Glutamatergic neuron (in vitro differentiated cells): ENCODE results near the gene DPP3. TPM values are rescaled to one million over a fixed set of nuclear protein-coding genes. Genes with fewer than 3 reads are reported as not detected.

Experiments used
- DNase-seq: peaks from one replicate; pipeline ENCODE4 v3.0.0; 2022
- H3K27ac Mint-ChIP-seq: one replicate; pipeline ENCODE4 v1.8.0; 2020; ENCODE audit warnings: mild to moderate bottlenecking, mixed read lengths, inconsistent platforms; ENCODE audit not compliant: unreplicated experiment
- H3K27me3 Mint-ChIP-seq: one replicate; pipeline ENCODE4 v1.8.0; 2020; ENCODE audit warnings: mild to moderate bottlenecking, moderate library complexity, mixed read lengths, inconsistent platforms; ENCODE audit not compliant: unreplicated experiment
- H3K36me3 Mint-ChIP-seq: one replicate; pipeline ENCODE4 v1.8.0; 2020; ENCODE audit warnings: mild to moderate bottlenecking, mixed read lengths, inconsistent platforms; ENCODE audit not compliant: unreplicated experiment
- H3K4me1 Mint-ChIP-seq: one replicate; pipeline ENCODE4 v1.8.0; 2020; ENCODE audit warnings: mild to moderate bottlenecking, low read depth, mixed read lengths, inconsistent platforms; ENCODE audit not compliant: unreplicated experiment
- H3K4me3 Mint-ChIP-seq: one replicate; pipeline ENCODE4 v1.8.0; 2020; ENCODE audit warnings: mild to moderate bottlenecking, mixed read lengths, inconsistent platforms; ENCODE audit not compliant: unreplicated experiment
- H3K9me3 Mint-ChIP-seq: one replicate; pipeline ENCODE4 v1.8.0; 2020; ENCODE audit warnings: mild to moderate bottlenecking, moderate library complexity, mixed read lengths, inconsistent platforms; ENCODE audit not compliant: unreplicated experiment
- total RNA-seq: library from RNA; stranded (reverse); fragmentation: NEBNext Ultra II Directional; extraction: Animal tissue kit (Norgen Biotek cat#: 25700); gene quantifications from one replicate; pipeline ENCODE4 v1.2.1, GENCODE V29; 2021; ENCODE audit not compliant: unreplicated experiment
- TF ChIP-seq, protein P1 (sequence below): fragments of 200-600 bp; sonication (generic); IDR thresholded peaks from one replicate; pipeline ENCODE4 v1.5.0; 2021; ENCODE audit not compliant: partially characterized antibody, unreplicated experiment

Gene DPP3
- total RNA-seq, 1 donor from 2014 or later, result 72.0 TPM

DNA sequence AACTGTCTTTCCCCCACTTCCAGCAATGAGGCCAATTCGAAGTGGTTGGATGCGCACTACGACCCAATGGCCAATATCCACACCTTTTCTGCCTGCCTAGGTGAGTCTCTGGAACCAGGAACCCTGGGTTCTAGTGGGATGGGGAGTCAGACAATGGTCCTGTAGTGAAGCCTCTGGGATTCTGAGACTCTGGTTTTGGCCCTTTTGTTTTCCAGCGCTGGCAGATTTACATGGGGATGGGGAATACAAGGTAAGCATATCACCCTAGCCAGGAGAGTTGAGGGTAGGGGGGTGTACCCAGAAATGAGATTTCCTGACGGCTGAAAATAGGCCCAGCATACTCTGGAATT lies 30.7 kb downstream of the DPP3 start:
- H3K36me3 Mint-ChIP-seq, result no peaks in the 10 kb centered on the region
- H3K4me1 Mint-ChIP-seq, result peaks cover 7% of the 10 kb centered on the region
- TF ChIP-seq, protein P1, sequence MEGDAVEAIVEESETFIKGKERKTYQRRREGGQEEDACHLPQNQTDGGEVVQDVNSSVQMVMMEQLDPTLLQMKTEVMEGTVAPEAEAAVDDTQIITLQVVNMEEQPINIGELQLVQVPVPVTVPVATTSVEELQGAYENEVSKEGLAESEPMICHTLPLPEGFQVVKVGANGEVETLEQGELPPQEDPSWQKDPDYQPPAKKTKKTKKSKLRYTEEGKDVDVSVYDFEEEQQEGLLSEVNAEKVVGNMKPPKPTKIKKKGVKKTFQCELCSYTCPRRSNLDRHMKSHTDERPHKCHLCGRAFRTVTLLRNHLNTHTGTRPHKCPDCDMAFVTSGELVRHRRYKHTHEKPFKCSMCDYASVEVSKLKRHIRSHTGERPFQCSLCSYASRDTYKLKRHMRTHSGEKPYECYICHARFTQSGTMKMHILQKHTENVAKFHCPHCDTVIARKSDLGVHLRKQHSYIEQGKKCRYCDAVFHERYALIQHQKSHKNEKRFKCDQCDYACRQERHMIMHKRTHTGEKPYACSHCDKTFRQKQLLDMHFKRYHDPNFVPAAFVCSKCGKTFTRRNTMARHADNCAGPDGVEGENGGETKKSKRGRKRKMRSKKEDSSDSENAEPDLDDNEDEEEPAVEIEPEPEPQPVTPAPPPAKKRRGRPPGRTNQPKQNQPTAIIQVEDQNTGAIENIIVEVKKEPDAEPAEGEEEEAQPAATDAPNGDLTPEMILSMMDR, result no peak
- peaks cover 7% of the 10 kb centered on the region for H3K27me3 Mint-ChIP-seq
- DNase-seq, result no peak
- no peaks in the 10 kb centered on the region for H3K9me3 Mint-ChIP-seq
- peak overlapping the region; percentile 98 for H3K4me3 Mint-ChIP-seq
- H3K27ac Mint-ChIP-seq, result peak overlapping the region; percentile 93

GRCh38 chr11:66523611-66524010 lies 43.4 kb downstream of the DPP3 start:
- H3K36me3 Mint-ChIP-seq, result no peaks in the 10 kb centered on the region
- H3K4me1 Mint-ChIP-seq, result no peaks in the 10 kb centered on the region
- H3K9me3 Mint-ChIP-seq, result no peaks in the 10 kb centered on the region

GRCh38 chr11:66524304-66525040 lies 44.2 kb downstream of the DPP3 start:
- Mint-ChIP-seq H3K36me3 (no peaks in the 10 kb centered on the region), H3K9me3 (no peaks in the 10 kb centered on the region)
- no peak for DNase-seq

More at GRCh38 chr11:66523611-66524010, 43.4 kb downstream of the DPP3 start:
- Mint-ChIP-seq H3K4me3 (no peak overlapping the region), H3K27me3 (no peaks in the 10 kb centered on the region), H3K27ac (no peak overlapping the region)
- DNase-seq, result no peak
- TF ChIP-seq, protein P1, result no peak

GRCh38 chr11:66529069-66529468 lies 48.8 kb downstream of the DPP3 start:
- no peak for DNase-seq
- no peaks in the 10 kb centered on the region for H3K36me3 Mint-ChIP-seq
- TF ChIP-seq, protein P1, result no peak
- H3K4me1 Mint-ChIP-seq, result no peaks in the 10 kb centered on the region
- H3K27me3 Mint-ChIP-seq, result peaks cover 4% of the 10 kb centered on the region
- no peak overlapping the region for H3K27ac Mint-ChIP-seq
- no peaks in the 10 kb centered on the region for H3K9me3 Mint-ChIP-seq
- H3K4me3 Mint-ChIP-seq, result no peak overlapping the region

More at GRCh38 chr11:66524304-66525040, 44.2 kb downstream of the DPP3 start:
- TF ChIP-seq, protein P1, result no peak
- no peak overlapping the region for H3K4me3 Mint-ChIP-seq
- H3K27ac Mint-ChIP-seq, result no peak overlapping the region
- no peaks in the 10 kb centered on the region for H3K27me3 Mint-ChIP-seq
- no peaks in the 10 kb centered on the region for H3K4me1 Mint-ChIP-seq

- TF ChIP-seq, protein P1, result no peak
- peaks cover 4% of the 10 kb centered on the region for H3K27me3 Mint-ChIP-seq
- DNase-seq, result no peak
- no peak overlapping the region for H3K4me3 Mint-ChIP-seq
- no peaks in the 10 kb centered on the region for H3K36me3 Mint-ChIP-seq
- no peaks in the 10 kb centered on the region for H3K4me1 Mint-ChIP-seq
- H3K9me3 Mint-ChIP-seq, result no peaks in the 10 kb centered on the region
- H3K27ac Mint-ChIP-seq, result no peak overlapping the region
Measured at GRCh38 chr11:66529655-66530054, 49.4 kb downstream of the DPP3 start.
